GM18907 (cell line): Measurements from ENCODE around the gene MSGN1.

Source experiments
- ATAC-seq: cut with Tn5 transposase; IDR thresholded peaks from one replicate; pipeline ENCODE4 v1.9.1; 2021; ENCODE audit warnings: mild to moderate bottlenecking, moderate library complexity; ENCODE audit not compliant: unreplicated experiment

MSGN1 gene

DNA sequence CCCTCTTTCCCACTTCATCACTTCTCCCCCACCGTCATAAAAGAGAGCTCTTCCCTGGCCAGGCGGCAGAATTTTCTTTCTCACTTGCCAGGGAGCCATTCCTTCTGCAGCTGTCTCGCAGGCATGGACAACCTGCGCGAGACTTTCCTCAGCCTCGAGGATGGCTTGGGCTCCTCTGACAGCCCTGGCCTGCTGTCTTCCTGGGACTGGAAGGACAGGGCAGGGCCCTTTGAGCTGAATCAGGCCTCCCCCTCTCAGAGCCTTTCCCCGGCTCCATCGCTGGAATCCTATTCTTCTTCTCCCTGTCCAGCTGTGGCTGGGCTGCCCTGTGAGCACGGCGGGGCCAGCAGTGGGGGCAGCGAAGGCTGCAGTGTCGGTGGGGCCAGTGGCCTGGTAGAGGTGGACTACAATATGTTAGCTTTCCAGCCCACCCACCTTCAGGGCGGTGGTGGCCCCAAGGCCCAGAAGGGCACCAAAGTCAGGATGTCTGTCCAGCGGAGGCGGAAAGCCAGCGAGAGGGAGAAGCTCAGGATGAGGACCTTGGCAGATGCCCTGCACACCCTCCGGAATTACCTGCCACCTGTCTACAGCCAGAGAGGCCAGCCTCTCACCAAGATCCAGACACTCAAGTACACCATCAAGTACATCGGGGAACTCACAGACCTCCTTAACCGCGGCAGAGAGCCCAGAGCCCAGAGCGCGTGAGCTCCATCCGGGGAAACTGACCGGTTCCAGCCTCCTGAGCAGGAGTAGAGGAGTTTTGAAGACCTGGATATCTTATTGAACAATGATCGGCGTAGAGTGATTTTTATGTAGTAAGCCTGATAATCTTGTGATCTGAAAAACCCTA, at the start of gene MSGN1:
Gene MSGN1, plus strand, starts transcription at position 65 of the 850 bp plus-strand sequence. Its CDS starts 59 bp downstream, at position 124.
- no peak for ATAC-seq

- no peak for ATAC-seq
These were observed 47.4 kb upstream of the MSGN1 start for GRCh38 chr2:17768894-17769293.

DNA sequence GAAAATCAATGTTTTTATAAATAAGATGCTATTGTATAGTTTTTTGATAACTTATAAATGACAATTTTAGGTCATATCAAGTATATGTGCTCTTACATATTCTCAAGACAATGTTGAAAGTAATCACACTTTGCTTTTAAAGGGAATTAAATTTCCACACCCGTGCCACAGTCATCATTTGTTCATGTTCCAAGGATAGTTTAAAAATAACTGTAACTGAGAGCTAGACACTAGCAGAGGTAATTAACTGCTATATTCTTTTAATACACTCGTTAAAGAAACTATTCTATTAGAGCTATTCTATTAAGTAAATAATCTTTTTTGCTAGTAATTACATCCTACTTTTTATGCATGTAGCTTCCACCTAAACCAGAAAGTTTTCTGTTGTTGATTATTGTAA, 44.3 kb upstream of the MSGN1 start:
- no peak for ATAC-seq

GRCh38 chr2:17772532-17772931, 43.7 kb upstream of the MSGN1 start:
- ATAC-seq = no peak

- no peak for ATAC-seq
These were observed 35.7 kb upstream of the MSGN1 start for GRCh38 chr2:17780546-17780945.

DNA sequence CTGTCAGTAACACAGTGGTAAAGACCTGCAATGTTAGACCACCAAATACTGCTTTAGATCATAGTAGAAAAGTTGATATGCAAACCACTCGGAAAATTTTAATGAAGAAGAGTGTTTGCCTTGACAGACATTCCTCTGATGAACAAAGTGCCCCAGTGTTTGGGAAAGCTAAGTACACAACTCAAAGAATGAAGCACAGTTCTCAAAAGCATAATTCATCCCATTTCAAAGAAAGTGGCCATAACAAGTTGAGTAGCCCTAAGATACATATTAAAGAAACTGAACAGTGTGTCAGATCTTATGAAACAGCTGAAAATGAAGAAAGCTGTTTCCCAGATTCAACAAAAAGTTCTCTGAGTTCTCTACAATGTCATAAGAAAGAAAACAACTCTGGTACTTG, 34.8 kb upstream of the MSGN1 start:
- ATAC-seq = no peak

- no peak for ATAC-seq
These were observed 29.5 kb upstream of the MSGN1 start for GRCh38 chr2:17786727-17787126.

DNA sequence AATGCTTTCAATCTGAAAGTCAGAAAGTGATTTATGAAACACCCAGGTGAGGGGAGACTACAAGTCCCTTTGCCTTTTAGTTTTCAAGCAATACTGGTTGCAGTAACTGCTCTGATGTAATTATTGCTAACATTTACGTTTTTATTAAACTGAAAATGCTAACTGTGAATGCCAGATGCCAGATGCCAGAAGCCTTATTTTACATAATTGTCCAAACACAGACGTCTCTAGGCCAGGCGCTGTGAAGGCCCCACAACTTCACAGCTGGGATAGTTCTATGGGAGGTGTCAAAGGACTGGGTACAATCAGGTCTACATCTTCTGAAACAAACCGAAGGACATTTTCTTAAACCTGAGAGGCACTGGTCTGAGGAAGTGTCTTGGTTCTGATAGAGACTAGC, 27.5 kb upstream of the MSGN1 start:
- no peak for ATAC-seq

- ATAC-seq = no peak
These were observed 25.7 kb upstream of the MSGN1 start for GRCh38 chr2:17790536-17790935.

GRCh38 chr2:17791121-17791816, 25.0 kb upstream of the MSGN1 start:
- ATAC-seq = no peak

DNA sequence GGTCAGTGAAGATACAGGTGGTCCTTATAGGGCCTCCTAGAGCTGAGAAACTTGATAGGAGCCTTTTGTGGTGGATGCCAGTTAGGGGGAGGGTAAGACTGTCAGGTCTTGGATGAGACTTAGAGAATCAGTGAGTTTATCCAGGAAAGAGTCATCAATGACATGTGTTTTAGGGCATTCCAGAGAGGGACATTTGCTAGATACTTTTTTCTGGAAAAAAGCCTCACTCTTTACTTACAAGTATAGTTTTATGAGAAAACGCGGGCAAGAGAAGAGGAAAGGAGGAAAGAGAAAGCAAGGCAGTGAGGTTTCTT, 24.5 kb upstream of the MSGN1 start:
- ATAC-seq = no peak

- peak; percentile 48 for ATAC-seq
These were observed 23.7 kb upstream of the MSGN1 start for GRCh38 chr2:17792515-17792914.

GRCh38 chr2:17793296-17793695, 23.0 kb upstream of the MSGN1 start:
- no peak for ATAC-seq

- ATAC-seq = no peak
These were observed 22.4 kb upstream of the MSGN1 start for GRCh38 chr2:17793803-17794354.

- no peak for ATAC-seq
These were observed 21.0 kb upstream of the MSGN1 start for GRCh38 chr2:17795309-17795708.

DNA sequence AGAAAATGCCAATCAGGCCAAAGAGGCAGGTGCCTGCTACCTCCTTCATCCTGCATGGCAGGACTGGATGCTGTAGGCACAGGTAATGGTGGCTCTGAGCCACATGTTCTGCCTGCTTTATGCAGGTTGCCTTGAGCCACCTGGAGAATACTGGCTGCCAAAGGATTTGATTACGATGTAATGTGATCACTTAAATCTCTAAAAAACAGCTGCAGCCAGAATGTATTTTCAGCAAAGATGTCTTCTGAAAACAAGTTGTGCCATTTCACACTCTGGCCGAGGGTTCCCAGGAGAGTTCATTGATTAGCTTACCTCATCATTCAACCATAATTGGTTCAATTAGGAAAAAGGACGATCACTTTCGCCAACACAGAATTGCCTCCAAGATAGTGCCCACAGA, 17.9 kb upstream of the MSGN1 start:
- no peak for ATAC-seq

DNA sequence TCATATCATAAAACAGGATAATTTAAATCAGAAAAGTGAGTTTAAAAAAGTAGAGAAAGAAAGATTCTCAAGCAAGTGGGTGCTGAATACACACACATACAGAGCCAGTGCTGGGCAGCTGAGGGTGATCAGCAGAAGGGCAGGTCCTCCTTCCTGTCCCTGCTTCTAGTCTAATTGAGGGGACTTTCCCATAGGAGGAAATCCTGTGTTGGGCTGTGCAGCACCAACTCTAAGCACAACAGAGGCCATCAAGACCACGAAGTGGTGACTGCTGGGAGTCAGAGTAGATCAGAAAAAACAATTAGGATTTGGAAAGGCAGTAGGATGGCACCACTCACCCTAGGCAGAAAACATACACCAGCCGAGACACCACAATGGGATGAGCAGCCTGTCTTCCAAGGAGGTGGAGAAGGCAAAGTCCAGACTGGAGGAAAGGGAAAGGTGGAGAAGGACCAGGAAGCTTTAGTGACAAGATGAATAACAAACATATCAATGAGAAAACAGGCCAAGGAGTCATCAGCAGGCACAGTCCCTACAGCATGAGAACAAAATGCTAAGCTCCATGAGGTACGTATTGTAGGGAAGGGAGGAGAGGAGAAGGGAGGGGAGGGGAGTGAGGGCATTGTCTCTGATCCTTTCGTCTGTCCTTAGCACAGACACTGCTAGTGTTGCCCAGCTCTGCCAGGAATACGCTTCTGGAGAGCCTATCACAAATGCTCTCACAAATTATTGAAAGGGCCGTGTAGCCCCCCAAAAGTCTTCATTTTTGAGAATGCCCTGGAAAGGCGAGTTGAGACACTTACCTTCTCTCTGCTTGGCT, 16.7 kb upstream of the MSGN1 start:
- no peak for ATAC-seq

- ATAC-seq = no peak
These were observed 16.0 kb upstream of the MSGN1 start for GRCh38 chr2:17800219-17800618.

DNA sequence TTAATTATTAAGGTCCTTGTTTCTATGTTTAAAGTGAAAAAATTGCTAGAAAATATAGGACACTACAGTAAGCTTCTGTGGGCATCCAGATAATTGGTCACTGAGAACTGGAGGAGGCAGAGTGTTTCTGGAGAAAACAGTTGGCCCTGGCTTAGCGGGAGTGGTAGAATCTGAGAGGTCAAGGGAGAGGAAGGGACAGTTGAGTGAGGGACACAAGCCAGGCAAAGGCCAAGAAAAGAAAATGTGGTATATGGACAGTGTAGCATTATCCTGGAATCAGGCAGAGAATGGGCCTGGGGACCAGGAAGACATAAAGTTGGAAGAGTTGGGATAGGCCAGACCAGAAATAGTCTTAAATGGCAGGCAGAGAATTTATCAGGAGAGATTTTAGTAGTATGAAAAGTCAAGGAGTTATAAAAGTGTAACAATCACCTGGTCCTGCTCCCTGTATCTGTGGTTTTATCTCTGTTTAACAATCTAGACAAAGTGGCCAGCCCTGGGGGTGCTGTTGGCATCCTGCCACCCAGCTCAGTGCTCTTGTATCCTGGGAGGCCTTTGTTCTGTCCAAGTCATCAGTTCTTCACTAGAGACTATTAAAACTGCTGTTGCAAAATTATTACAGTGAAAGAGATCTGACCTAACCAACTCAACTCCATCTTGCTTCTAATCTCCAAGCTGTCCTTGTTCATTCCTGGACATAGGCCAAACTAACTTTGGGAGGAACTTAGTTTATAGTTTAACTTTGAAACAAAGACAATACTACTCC, 15.4 kb upstream of the MSGN1 start:
- ATAC-seq = no peak

GRCh38 chr2:17803497-17803896, 12.8 kb upstream of the MSGN1 start:
- ATAC-seq = no peak

DNA sequence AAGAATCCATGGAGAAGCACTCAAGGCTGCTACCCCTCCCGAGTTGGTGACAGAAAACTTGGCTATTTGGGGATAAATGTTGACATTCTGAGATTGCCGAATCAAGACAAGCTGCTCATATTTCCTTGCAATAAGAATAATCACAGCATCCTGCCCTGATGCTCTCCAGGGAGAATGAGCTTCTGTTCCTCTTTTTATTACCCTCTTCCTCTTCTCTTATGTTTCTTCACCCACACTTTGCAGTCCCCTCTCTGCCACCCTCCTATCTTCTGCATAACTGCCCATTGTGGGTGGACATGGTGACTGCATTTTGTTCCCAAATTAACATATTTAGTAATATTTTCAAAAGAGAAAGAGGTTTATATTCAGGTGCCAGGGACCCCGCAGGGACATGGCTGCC, 11.9 kb upstream of the MSGN1 start:
- ATAC-seq = peak; percentile 65
